Stimulated activated CD8-positive, alpha-beta memory T cell treated with anti-CD3 and anti-CD28 coated beads, Interleukin-4, amount 100 ng/mL, for 48 hours (primary cell): ENCODE measurements around the gene PINK1.
"Not testable (repeated sequence)": the region's sequence is repeated elsewhere in the genome, so short reads cannot be mapped to it uniquely, and the experiment has no call there.

Source experiments
- DNase-seq: peaks from one replicate; pipeline ENCODE4 v3.0.0-alpha.2; 2020

PINK1 gene

DNA sequence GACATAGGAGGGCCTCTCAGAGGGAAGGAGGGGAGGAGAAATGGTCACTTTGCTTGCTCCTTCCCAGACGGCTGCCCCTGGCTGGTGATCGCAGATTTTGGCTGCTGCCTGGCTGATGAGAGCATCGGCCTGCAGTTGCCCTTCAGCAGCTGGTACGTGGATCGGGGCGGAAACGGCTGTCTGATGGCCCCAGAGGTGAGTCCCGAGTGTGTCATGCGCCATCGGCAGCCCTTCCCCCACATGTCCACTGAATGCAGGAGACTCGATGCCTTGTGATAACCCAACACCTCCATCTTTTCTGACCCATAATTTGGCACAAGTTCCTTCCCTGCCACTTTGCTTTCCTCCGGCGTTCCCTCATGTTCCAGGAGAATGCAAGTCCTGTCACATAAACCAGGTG, 15.2 kb downstream of the PINK1 start:
- no peak for DNase-seq

DNA sequence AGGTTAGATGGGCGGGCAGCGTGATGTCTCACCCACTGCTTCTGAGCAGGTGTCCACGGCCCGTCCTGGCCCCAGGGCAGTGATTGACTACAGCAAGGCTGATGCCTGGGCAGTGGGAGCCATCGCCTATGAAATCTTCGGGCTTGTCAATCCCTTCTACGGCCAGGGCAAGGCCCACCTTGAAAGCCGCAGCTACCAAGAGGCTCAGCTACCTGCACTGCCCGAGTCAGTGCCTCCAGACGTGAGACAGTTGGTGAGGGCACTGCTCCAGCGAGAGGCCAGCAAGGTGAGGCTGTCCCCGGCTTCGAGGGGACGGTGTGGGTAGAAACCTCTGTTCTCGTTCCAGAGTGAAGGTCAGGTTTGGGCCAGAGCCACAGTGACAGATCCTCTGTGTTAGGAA, 15.7 kb downstream of the PINK1 start:
- no peak for DNase-seq

DNA sequence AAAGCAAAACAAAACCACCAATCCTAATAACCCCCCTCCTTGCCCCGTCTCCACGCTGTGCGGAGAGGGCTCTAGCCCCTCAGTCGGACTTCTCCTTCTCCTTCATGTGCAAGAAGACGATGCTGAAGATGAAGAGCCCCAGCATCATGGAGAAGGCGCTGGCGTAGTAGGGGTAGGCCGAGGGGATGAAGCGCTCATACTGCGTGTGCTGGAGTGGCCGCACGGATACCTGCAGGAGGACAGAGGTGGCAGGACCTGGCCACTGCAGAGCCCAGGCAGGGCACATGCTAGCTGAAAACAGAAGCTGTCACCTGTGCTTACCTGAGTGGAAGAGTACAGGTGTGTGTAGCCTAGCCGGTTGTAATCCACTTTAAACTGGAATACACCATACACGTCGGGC, 19.0 kb downstream of the PINK1 start:
- no peak for DNase-seq

DNA sequence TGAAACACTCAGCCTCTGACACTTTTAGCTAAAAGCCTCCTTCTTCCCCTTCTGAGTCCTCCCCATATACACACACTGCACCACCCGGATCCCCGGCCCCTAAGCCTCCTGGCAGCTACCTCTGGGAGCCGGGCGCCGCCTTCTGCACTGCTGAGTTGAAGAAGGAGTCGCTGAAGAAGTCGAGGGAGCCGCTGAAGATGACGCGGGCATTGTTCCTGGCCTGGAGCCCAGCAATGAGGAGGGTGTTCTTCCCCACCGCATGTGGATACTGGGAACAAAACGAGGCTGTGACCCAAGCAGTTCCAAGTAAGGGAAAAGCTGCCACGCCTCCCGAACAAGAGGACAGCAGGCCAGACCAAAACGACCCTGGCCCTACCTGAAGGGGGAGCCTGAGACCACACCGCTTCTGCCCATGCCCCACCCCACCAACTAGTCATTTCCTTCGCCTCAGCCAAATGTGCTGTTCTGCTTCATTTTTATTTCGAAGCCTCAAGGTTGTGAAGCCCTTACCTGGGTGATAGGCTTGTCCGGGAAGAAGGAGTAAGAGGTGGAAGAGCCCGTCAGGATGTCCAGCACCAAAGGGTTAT, 20.9 kb downstream of the PINK1 start:
- no peak for DNase-seq

DNA sequence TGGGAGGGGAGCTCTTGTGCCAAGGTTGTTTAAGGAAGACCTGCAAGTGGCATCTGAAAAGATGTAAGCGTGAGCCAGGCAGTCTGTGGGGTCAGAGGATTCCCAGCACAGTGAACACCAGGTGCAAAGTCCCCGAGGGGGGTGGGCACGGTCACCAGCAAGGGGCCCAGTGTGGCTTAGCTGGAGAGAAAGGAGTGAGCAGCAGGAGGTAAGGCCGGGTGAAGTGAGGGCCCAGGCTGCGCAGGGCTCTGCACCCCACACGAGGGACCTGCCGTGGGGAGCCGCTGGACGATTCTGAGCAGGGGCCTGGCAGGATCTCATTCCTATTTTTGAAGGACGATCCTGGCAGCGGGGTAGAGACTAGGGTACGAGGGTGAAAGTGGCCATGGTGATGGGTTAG, 23.8 kb downstream of the PINK1 start:
- no peak for DNase-seq

DNA sequence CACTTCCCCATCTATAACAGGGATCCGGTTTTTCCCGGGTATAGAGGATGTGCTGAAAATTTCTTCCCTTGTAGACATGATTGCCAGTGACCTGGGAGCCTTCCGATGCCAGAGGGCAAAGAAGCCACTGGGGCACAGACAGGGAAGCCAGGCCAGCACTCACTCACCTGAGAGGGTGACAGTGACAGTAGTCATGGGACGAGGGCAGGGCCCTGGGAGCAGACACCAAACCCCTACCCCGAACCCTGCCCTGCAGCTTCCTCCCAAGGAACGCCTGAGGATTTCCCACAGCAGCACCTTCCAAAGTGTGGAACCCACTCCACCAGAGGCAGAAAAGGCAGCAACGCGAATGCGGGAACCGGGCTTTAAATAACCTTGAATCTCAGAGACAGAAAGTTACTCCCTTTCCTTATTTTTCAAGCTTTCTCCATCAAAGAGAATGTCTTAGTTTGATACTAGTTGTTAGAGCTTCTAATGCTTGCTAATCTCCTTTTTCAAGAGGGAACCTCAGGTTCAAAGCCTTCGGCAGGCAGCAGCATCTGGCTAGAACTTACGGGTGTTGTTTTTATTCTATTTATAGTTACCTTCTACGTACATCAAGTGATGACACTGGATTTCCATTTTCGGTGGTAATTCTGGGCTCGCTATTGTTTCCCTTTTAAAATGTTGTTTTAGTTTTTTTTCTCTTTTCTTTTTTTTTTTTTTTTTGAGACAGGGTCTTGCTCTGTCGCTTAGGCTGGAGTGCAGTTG, 25.1 kb downstream of the PINK1 start:
- DNase-seq: no peak

DNA sequence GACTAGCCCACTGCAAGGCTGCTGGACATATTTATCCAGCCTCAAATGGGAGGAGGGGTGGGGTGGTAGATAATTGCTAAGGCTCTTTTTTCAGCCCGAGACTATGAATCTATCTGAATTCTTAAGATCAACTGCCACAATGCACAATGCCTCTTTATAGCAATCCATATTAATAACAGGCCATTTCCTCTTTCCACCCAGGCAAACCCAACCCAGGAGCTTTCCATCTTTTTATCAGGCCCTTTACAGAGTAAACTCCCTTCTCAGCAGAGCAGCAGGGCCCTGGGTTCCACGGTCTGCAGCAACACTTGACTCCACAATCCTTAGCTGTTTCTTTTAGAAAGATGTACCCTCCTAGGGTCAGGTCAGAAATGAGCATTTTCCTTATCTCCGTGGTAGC, 27.1 kb downstream of the PINK1 start:
- no peak for DNase-seq

DNA sequence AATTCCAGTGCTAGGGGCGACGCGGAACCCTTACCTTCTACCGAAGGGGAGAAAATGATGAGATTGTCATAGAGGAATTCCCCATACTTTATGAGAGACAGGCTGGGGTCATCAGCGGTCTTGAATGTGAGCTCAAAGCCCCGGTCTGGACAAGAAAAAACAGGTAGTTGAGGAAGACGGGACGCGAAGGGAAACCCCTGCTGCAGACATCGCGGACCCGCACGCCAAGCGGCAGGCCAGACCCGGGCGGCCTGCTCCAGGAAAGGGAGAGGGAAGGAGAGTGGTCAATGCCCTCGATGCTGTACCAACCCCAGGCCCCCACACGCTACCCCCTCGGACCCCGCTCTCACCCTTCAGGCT, 27.6 kb downstream of the PINK1 start:
- peak; percentile 29 for DNase-seq

DNA sequence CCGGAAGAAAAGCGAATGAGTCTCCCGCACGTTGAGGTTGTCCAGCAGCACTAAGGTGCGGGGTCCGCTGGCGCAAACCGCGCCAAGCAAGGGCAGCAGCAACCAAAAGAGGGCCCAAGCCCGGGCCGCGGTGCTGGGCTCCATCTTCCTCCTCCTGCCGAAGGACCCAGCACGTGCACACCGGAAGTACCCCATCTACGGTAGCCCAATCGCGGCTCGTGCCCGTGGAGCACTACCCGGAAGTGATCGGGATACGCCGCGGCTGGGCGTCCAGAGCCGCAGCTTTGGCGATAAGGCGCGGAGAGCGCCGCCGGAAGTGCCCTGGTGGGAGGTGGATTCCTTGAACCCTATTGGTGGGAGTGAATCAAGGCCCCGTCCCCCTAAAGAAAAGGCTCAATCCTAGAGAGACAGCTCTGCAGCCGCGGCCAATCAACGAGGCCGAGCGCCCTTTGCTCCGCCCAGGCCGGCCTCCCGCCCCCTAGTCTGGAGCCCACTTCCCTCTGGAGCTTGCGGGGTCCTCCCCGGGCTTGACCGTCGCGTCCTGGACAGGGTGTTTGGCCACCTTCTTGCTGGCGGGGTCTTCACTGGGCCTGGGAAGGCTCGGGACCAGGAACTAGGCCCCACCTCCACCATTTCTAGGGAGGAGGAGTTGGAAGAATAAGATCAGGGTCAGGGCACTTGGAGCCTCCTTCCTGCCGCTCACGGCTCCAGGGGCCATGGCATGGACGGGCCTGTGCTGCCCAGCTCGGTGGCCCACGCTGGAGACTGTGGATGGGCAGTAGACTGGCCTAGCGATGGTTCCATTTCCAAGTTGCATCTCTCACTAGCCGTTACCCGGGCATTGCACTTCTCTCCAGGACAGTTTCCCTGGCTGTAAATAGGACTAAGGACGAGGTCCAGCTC, 28.2 kb downstream of the PINK1 start, which contains the start of gene DDOST:
Gene DDOST, minus strand, starts transcription at position 163 of the 903 bp plus-strand sequence. Its CDS starts 19 bp downstream, at position 144.
- DNase-seq: peak; percentile 94

DNA sequence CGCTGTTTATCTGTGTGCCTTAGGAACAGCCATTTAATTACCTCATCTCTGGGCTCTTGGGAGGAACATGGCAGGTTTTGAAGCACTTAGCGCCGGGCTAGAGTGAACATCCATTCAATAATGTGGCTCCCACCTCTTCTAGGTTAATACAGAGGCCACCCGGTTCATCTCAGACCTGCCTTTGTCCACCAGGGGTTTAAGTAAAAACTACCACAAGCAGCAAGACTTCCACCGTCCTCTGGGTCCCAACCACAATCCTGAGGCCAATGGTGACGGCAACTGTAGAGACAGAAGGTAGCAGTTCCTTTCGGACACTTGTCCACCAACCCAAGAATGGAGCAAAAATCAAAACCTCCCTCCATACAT, 28.8 kb downstream of the PINK1 start:
- no peak for DNase-seq

DNA sequence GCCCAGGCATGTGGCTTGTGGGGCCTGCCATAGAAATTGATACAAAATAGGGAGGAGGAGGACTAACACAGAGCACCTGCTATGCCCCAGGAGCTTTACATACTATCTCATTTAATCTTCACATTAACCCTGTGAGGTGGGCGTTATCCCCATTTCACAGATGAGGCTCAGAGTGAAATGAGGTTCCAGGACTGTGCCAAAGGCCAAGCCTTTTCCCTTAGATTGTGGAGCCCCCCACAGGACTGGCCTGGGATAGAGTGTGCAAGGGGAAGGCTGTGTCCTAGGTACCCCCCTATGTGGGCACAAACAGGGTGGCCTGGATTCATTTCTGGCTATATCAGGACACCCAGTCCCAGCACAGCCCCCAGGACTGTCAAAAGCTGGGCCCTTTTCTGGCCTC, 30.1 kb downstream of the PINK1 start:
- no peak for DNase-seq

DNA sequence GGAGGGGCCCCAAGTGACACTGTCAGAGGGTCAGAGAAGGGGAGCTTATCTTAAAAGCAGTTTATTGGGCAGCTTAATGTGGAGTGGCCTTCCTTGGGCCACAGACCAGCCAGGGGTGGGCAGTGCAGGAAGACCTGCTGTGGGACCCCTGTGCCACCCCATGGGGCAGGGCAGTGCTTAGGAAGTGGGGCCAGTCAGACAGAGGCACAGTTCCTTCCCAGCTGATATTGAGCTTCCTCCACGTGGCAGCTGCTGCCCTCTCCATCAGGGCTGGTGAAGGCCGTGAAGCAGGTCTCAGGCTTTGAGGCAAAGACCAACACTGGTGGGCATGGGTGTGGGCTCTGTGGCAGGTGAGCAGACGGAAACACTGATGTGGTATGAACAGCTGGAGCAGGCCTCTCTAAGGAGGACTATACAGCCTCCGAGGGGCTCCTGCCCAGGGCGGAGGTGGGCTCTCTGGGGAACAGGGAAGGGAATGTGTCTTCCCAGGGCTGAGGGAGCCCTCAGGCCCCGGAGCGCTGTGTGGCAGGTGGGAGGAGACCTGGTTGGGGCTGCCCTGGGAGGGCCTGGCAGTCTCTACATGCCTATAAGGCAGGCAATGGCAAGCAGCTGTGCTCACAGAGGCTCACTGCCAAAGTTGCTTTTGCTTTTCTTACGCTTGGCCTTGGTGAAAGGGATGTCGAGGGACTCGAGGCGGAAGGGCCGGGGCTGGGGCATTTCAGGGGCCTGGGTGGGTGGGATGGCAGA, 30.9 kb downstream of the PINK1 start:
- no peak for DNase-seq

DNA sequence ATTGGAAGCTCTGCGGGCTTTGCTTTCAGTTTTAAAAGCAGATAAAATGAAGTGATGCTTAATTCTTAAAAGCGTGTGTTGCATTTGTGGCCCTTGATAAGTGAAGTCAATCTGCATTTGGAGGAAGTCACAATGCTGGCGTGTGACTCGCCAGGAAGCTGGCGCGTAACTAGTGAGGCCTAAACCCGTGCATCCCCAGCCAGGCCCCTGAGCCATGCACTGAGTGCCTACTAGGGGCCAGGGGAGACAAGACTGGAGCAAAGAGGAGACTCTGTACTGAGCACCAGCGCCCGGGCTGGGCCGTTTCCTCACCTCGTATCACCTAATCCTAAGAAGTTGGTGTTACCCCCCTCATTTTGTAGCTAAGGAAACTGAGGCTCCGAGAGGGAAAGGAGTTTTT, 32.5 kb downstream of the PINK1 start:
- no peak for DNase-seq

DNA sequence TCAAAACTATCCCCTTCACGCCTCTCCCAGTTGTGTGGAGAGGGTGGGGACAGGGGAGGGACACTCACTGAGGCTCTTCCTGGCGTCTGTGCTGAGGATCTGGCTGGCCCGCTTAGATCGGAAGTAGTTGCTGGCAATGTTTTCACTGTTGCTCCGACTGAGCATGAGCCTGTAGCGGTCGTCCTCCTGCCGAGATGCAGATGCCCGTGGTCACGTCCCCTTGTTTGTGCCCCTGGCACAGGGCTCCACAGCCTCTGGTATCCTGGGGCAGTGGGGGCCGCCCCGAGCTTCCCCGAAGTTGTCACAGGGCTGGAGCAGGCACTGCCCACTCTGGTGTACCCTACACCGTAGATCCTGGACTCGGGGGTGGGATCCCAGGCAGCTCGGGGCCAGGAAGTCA, 32.9 kb downstream of the PINK1 start:
- DNase-seq: no peak

DNA sequence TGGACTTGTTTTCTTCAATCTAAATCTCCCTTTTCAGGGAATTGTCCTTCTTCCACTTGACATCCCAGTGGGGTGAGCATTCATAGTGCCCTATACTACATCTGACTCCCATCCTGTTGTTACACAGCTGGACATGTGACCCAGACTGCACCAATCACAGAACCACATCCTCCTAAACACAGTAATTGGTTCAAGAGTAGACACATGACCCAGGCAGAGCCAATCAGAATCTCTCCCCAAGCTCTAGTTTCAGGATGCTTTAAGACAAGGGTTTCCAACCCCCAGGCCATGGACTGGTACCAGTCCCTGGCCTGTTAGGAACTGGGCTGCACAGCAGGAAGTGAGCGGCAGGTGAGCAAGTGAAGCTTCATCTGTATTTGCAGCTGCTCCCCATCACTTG, 33.5 kb downstream of the PINK1 start:
- DNase-seq: no peak

DNA sequence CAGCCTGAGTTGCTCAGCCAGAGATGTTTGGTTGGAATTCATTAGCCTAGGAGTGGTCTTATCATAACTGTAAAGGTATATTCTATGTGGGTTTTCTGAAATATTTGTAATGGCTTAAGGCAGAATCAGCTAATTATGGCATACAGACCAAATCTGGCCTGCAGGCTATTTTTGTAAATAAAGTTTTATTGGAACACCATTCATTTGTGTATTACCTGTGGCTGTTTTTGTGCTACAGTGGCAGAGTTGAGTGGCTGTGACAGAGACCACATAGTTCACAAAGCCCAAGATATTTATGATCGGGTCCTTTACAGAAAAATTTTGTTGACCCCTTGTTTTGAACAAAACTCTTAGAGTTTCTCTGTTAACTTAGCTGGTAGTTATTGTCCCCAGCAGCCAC, 35.3 kb downstream of the PINK1 start:
- DNase-seq: no peak

DNA sequence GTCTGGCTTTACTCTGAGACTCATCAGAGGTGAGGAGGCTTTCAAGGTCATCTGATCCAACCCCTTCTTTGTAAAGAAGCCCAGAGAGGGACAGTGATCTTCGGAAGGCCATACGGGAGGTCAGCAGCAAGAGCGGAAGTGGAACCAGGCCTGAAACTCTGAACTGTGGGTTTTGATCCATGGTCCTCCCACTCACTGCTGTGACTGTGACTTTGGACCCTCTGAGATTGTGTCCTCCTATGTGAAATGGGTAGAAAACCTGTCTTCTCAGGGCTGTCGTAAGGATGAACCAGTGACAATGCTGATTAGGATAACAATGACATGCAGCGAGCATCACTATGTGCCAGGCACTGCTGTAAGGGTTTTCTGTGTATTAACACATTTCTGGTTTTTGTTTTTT, 37.7 kb downstream of the PINK1 start:
- no peak for DNase-seq

DNA sequence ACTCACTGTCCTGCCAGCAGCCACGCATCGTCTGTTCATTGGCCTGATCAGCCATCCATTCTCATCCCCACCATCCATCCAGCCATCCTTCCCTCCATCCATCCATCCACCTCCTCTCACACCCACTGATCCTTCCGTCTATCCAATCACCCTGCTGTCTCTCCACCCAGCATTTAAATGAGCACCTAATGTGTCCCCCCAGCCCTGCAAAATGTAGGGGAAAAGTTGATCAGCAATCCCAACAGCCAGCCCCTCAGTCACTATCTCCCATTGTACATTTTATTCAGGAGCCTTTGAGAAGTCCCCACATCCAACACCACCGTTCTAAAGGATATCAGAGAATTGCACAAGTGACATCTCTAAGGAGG, 39.0 kb downstream of the PINK1 start:
- DNase-seq: no peak

DNA sequence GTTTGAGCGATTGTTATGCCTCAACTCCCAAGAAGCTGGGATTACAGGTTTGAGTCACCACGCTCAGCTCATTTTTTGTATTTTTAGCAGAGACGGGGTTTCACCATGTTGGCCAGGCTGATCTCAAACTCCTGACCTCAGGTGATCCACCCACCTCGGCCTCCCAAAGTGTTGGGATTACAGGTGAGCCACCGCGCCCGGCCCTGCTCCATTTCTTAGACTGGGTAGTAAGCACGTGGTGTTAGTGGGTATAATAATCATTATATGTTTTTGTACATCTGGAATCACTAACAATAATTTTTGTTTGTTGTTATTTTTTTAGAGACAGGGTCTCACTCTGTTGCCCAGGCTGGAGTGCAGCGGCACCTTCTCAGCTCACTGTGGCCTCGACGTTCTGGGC, 40.4 kb downstream of the PINK1 start:
- not testable (repeated sequence) for DNase-seq

DNA sequence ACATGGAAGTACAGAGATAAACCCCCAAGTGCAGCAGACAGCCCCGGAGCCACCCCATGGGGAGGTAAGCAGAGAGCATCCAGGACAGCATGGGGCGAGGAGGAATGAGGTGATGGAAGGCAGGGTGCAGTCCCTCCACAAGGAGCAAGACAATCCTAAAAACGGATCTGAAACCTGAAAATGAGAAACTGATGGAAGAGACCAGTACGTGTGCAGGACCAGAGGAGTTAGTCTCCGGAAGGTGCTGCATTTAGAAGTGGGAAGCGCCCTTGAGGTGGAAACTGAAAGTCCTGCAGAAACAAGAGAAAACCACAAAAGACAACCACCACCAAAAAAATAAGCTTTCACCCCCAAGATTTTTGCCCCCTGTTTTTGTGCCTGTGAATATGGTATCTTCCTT, 45.3 kb downstream of the PINK1 start:
- DNase-seq: no peak

DNA sequence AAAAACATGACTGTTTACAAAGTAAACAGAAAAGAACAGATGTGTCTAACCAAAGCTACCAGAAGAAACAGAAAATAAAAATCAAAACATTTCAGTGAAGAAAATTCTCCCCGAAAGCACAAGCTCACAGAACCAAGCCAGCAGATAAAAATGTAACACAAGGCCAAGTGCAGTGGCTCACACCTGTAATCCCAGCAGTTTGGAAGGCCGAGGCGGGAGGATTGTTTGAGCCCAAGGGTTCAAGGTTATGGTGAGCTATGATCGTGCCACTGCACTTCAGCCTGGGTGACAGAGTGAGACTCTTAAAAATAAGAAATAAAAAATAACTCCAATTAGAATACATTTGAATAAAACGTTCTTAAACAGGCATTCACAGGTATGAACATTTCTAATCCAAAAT, 47.0 kb downstream of the PINK1 start:
- DNase-seq: no peak

DNA sequence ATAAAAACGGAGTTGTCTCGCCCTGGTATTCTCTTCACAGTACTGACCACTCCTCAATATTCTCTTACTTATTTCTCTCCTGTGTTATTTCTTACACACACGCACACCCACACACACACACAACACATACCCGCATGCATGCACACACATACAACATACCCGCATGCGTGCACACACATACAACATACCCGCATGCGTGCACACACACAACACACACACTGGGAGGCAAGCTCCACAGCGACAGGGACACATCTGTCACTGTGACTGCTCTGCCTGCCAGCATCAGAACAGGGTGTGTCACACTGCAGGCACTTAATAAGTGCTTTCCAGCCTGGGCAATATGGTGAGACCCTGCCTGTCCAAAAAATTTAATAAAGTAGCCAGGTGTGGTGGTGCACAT, 48.7 kb downstream of the PINK1 start:
- no peak for DNase-seq

DNA sequence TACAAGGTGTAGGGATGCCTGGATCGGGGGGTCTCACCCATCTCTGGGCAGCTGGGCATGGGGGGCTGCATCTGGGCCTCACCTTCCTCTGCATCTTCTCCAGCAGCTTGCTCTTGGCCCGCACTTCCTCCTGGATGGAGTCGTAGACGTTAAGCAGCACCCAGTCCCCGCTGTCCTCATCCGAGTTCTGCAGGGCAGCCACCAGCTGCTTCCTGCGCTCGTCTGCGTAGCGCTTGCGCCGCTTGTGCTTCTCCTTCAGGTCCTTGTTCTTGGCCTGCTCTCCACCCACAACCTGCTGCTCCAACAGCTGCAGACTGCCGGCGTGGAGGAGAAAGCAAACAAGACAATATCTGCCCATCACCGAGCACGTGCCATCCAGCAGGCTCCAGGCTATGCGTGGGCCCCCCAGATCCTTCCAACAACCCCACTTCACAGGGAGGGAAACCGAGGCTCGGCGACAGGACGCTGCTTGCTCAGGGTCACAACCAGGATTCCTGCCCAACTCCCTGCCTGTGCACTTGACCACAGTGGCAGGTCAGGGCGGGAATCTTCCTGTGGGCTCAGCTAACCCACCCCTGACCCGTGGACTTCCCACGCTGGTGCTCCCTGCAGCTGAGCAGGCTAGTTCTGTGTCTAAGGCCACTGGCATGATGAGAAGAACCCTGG, 49.4 kb downstream of the PINK1 start:
- no peak for DNase-seq
